Activated T-helper 2 cell treated with anti-CD3 and anti-CD28 coated beads, Interferon-gamma antibody, Interleukin-2, Interleukin-4, amounts not matched to agents 10 μg/mL and 5 μg/mL and 100 μg/mL, durations not matched to agents 14 hours and 24 hours and 36 hours (primary cell): ENCODE measurements around the gene RFX7. TPM values are rescaled to one million over a fixed set of nuclear protein-coding genes. Genes with fewer than 3 reads are reported as not detected.
A peak's percentile ranks its signal among the peaks of the same experiment; 100 is the strongest.
"Not testable (repeated sequence)": the region's sequence is repeated elsewhere in the genome, so short reads cannot be mapped to it uniquely, and the experiment has no call there.

Experiments used
- DNase-seq: peaks from one replicate; pipeline ENCODE4 v3.0.0; 2021; ENCODE audit warnings: low spot score
- H3K27ac Mint-ChIP-seq: one replicate; pipeline ENCODE4 v1.8.0; 2021; ENCODE audit warnings: mixed read lengths
- H3K27me3 Mint-ChIP-seq: one replicate; pipeline ENCODE4 v1.8.0; 2021; ENCODE audit warnings: low read depth, mixed read lengths
- H3K36me3 Mint-ChIP-seq: one replicate; pipeline ENCODE4 v1.8.0; 2021; ENCODE audit warnings: low read depth, mixed read lengths
- H3K4me1 Mint-ChIP-seq: one replicate; pipeline ENCODE4 v1.8.0; 2021; ENCODE audit warnings: low read depth, mixed read lengths
- H3K4me3 Mint-ChIP-seq: one replicate; pipeline ENCODE4 v1.8.0; 2021; ENCODE audit warnings: low read depth, mild to moderate bottlenecking, moderate library complexity, mixed read lengths
- H3K9me3 Mint-ChIP-seq: one replicate; pipeline ENCODE4 v1.8.0; 2021; ENCODE audit warnings: mixed read lengths
- intact Hi-C: fragments of 100-400 bp; cut with micrococcal nuclease; formaldehyde crosslinking; loops from one replicate; pipeline ENCODE4 v1.15.1; 2023
- total RNA-seq: library from RNA; stranded (reverse); gene quantifications from 2 replicates; pipeline ENCODE4 v1.2.3, GENCODE V29; 2022

The RFX7 gene
- total RNA-seq, 1 donor from 2014 or later: 36.6 TPM

DNA sequence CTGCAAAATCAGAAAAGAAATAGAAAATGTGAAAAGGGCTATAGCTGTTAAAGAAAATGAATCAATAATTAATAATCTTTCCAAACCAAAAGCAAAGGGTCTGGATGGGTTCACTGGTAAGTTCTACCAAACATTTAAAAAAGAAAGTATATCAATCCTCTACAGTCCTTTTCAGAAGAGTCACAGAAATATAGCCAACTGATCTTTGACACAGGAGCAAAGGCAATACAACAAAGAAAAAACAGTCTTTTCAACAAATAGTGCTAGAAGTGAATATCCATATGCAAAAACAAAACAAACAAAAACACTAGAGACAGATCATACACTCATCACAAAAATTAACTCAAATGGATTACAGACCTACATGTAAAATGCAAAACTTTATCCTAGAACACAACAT lies 32.6 kb downstream of the RFX7 start:
- no peak overlapping the region for H3K27ac Mint-ChIP-seq
- no peak for DNase-seq
- H3K27me3 Mint-ChIP-seq: no peaks in the 10 kb centered on the region
- peaks cover 46% of the 10 kb centered on the region for H3K4me1 Mint-ChIP-seq
- peaks cover 60% of the 10 kb centered on the region for H3K36me3 Mint-ChIP-seq
- intact Hi-C loops: no loop called here
- peaks cover 49% of the 10 kb centered on the region for H3K9me3 Mint-ChIP-seq
- no peak overlapping the region for H3K4me3 Mint-ChIP-seq

DNA sequence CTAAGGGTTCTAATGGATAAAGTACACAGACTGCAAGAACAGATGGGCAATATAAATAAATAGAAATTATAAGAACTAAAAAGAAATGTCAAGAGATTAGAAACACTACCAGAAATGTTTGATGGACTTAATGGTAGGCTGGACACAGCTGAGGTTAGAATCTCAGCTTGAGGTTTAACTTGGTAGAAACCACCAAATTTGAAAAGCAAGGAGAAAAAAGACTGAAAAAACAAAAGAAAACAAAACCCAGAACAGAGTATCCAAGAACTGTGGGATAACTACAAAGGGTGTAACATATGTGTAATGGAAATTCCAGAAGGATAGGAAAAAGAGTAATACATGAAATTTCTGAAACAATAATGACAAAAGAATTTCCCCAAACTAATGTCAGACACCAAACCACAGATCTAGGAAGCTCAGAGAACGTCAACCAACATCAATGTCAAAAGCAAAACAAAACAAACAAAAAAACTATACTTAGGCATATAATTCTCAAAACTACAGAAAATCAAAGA lies 35.0 kb downstream of the RFX7 start:
- H3K4me1 Mint-ChIP-seq: peaks cover 66% of the 10 kb centered on the region
- no peak for DNase-seq
- peak overlapping the region; percentile 25 for H3K27ac Mint-ChIP-seq
- H3K9me3 Mint-ChIP-seq: peaks cover 47% of the 10 kb centered on the region
- intact Hi-C loops: no loop called here
- H3K27me3 Mint-ChIP-seq: no peaks in the 10 kb centered on the region
- H3K36me3 Mint-ChIP-seq: peaks cover 57% of the 10 kb centered on the region
- H3K4me3 Mint-ChIP-seq: peak overlapping the region; percentile 40

DNA sequence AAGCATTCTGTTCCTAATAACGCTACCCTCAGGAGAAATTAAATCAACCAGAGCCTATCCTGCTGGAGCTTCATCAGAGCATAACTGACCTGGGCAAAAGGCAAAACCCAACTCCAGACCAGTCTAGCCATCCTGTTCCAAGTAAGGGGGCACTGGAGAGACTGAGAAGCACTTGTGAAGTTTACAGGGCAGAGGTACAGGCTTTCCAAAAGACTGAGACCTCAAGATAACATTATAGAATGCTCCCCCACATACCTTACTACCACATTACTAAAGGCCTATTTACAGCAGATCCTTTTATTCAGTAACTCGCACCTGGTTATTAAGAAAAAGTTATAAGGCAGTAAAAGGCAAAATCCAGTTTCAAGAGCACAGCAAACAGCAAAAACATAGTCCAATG lies 35.5 kb downstream of the RFX7 start:
- intact Hi-C loops: no loop called here
- no peak for DNase-seq
- Mint-ChIP-seq H3K27ac (peak overlapping the region; percentile 61), H3K4me3 (no peak overlapping the region), H3K27me3 (no peaks in the 10 kb centered on the region), H3K36me3 (peaks cover 53% of the 10 kb centered on the region), H3K9me3 (peaks cover 42% of the 10 kb centered on the region), H3K4me1 (peaks cover 70% of the 10 kb centered on the region)

DNA sequence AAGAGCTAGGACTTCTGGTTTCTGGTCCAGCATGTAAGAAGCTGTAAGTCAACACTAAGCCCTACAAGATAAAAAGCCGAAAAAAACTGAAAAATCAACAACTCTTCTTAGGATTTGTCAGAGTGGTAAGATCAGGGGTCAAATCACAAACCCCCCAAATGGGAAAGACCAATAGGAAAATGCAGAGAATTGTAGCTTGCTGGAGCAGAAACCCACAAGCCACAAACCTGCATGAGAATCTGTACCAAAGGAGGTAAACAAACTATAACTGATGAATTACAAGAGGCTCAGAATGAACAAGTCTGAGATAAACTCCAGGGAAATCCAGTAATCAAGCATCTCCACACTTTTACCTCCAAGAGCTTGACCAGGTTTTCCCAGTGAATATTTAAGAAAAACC lies 36.0 kb downstream of the RFX7 start:
- peaks cover 53% of the 10 kb centered on the region for H3K36me3 Mint-ChIP-seq
- peaks cover 74% of the 10 kb centered on the region for H3K4me1 Mint-ChIP-seq
- H3K9me3 Mint-ChIP-seq: peaks cover 40% of the 10 kb centered on the region
- peak overlapping the region; percentile 49 for H3K4me3 Mint-ChIP-seq
- intact Hi-C loops: loop anchor here (2.0 kb wide), 1 partner anchor 33 kb away; no protein-coding TSS in a partner anchor
- no peaks in the 10 kb centered on the region for H3K27me3 Mint-ChIP-seq
- DNase-seq: no peak
- H3K27ac Mint-ChIP-seq: peak overlapping the region; percentile 61

DNA sequence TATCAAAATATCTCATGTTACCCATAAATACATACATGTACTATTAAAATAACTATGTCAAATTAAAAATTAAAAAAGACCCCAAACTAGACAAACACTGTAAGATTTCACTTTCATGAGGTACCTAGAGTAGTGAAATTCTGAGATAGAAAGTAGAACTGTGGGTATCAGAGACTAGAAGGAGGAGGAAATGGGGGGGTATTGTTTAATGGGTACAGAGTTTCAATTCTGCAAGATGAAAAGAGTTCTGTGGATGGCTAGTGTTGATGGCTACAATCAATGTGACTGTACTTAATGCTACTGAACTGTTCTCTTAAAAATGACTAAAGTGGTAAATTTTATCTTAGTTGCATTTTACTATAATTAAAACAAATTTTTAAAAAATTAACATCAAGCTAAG lies 36.6 kb downstream of the RFX7 start:
- H3K27ac Mint-ChIP-seq: no peak overlapping the region
- H3K9me3 Mint-ChIP-seq: peaks cover 36% of the 10 kb centered on the region
- H3K36me3 Mint-ChIP-seq: peaks cover 49% of the 10 kb centered on the region
- H3K4me1 Mint-ChIP-seq: peaks cover 74% of the 10 kb centered on the region
- intact Hi-C loops: loop anchor here (2.0 kb wide), 1 partner anchor 34 kb away; no protein-coding TSS in a partner anchor
- H3K27me3 Mint-ChIP-seq: no peaks in the 10 kb centered on the region
- no peak for DNase-seq
- H3K4me3 Mint-ChIP-seq: no peak overlapping the region

DNA sequence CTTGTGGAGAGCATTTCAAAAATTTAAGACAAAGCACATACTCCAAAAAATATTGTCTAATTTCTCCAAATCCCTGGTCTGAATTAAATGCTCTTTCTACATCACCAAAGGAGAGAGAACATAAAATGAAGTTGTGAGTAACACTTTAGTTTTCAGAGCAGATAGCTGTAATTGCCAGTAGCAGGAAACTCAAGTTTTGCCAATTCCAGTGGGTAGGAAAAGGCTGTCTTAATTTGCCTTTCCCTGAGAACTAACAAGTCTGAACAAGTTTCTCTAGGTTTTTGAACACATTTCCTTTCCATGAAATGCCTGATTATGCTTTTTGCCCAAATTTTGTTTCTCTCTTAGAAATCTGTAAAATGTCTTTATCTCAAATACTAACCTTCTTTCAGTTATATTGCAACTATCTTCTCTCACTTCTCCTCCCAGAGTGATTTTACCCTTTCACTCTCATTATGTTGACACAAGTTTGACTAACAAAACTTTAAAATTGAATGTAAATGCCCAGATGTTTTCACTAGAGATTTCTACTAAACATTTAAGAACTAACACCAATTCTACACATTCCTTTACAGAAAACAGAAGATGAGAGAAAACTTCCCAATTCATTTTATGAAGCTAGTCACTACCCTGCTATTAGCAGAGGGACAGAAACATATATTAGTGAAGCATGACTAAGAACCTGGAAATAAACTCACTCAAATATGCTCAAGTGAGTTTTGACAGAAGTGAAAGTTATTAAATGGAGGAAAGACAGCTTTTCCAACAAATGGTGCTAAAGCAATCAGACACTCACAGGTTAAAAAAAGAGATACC lies 38.4 kb downstream of the RFX7 start:
- H3K9me3 Mint-ChIP-seq: peaks cover 18% of the 10 kb centered on the region
- H3K4me1 Mint-ChIP-seq: peaks cover 77% of the 10 kb centered on the region
- intact Hi-C loops: no loop called here
- H3K36me3 Mint-ChIP-seq: peaks cover 34% of the 10 kb centered on the region
- no peak overlapping the region for H3K4me3 Mint-ChIP-seq
- peak overlapping the region; percentile 8 for H3K27ac Mint-ChIP-seq
- no peaks in the 10 kb centered on the region for H3K27me3 Mint-ChIP-seq
- no peak for DNase-seq

DNA sequence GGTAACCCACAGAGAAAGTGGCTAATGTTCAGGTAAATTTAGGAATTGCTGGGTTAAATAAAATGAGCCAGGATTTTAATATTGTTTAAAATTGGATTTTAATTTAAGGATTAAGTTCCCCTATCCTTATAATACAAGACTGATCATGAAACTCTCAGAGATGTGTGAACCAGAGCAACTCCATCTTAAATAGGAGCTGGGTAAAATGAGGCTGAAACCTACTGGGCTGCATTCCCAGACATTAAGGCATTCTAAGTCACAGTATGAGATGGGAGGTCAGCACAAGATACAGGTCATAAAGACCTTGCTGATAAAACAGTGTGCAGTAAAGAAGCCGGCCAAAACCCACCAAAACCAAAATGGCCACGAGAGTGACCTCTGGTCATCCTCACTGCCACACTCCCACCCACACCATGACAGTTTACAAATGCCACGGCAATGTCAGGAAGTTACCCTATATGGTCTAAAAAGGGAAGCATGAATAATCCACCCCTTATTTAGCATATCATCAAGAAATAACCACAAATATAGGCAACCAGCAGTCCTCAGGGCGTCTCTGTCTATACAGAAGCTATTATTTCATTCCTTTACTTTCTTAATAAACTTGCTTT lies 40.3 kb downstream of the RFX7 start:
- DNase-seq, H3K27ac Mint-ChIP-seq, H3K9me3 Mint-ChIP-seq, intact Hi-C loops, H3K4me3 Mint-ChIP-seq, H3K27me3 Mint-ChIP-seq: not testable (repeated sequence)
- Mint-ChIP-seq H3K36me3 (peaks cover 22% of the 10 kb centered on the region), H3K4me1 (peaks cover 74% of the 10 kb centered on the region)

DNA sequence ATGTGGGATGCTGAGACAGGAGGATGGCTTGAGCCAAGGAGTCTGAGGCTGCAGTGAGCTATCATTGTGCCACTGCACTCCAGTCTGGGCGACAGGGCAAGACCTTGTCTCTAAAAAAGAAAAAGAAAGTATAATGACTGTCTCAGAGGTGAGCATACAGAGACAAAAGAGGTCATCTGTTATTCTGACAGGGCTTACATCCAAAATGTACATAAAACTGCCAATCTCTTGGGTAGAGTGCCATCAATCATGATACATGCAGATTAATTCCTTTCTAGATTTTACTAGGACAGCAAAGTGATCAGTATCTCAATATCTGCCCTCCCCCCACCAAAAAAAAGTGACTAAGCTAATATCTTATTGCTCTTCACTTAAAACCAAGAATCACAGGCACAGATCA lies 41.0 kb downstream of the RFX7 start:
- Mint-ChIP-seq H3K27me3 (no peaks in the 10 kb centered on the region), H3K27ac (no peak overlapping the region), H3K36me3 (peaks cover 24% of the 10 kb centered on the region), H3K9me3 (peaks cover 9% of the 10 kb centered on the region), H3K4me1 (peaks cover 69% of the 10 kb centered on the region), H3K4me3 (no peak overlapping the region)
- DNase-seq: no peak
- intact Hi-C loops: no loop called here

DNA sequence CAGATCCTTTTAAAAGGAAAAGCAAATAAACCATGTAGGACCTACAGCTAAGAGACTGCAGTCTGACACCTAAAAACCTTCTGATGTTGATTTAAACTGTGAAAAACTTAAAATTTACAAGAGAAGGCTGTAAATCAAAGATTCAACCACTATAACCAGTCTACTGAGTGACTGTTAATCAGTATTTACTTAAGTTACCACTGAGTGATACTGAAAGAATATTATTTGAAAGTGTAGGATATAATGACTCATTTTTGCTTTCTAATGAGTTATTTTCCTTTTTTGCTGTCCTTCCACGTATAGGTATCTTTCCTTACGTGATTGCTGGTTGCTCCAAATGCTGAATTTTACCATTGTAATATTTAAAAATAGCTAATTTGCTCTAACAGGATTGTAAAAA lies 44.6 kb downstream of the RFX7 start:
- Mint-ChIP-seq H3K27me3 (no peaks in the 10 kb centered on the region), H3K27ac (no peak overlapping the region), H3K36me3 (peaks cover 26% of the 10 kb centered on the region), H3K4me3 (no peak overlapping the region), H3K4me1 (peaks cover 38% of the 10 kb centered on the region), H3K9me3 (no peaks in the 10 kb centered on the region)
- intact Hi-C loops: no loop called here
- no peak for DNase-seq

DNA sequence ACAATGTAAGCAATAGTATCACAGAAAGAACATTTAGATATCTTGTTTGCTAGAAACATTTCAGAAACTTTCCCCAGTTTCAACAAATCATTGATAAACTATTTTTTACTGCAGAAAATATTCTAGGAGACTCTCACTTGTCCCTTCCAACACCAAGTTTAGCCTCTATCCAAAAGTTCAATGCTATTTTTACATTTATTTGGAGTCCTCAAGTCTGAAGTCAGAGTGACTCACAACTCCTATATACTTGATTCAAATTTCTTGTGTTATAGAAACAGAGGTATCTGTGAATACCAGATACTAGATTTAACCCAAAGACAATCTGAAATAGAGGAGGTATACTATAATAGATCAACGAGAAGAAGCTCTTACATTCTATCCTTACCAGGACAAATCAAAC lies 49.6 kb downstream of the RFX7 start:
- peaks cover 16% of the 10 kb centered on the region for H3K4me1 Mint-ChIP-seq
- no peaks in the 10 kb centered on the region for H3K9me3 Mint-ChIP-seq
- intact Hi-C loops: no loop called here
- no peak overlapping the region for H3K27ac Mint-ChIP-seq
- peaks cover 23% of the 10 kb centered on the region for H3K36me3 Mint-ChIP-seq
- H3K27me3 Mint-ChIP-seq: no peaks in the 10 kb centered on the region
- no peak for DNase-seq
- no peak overlapping the region for H3K4me3 Mint-ChIP-seq

DNA sequence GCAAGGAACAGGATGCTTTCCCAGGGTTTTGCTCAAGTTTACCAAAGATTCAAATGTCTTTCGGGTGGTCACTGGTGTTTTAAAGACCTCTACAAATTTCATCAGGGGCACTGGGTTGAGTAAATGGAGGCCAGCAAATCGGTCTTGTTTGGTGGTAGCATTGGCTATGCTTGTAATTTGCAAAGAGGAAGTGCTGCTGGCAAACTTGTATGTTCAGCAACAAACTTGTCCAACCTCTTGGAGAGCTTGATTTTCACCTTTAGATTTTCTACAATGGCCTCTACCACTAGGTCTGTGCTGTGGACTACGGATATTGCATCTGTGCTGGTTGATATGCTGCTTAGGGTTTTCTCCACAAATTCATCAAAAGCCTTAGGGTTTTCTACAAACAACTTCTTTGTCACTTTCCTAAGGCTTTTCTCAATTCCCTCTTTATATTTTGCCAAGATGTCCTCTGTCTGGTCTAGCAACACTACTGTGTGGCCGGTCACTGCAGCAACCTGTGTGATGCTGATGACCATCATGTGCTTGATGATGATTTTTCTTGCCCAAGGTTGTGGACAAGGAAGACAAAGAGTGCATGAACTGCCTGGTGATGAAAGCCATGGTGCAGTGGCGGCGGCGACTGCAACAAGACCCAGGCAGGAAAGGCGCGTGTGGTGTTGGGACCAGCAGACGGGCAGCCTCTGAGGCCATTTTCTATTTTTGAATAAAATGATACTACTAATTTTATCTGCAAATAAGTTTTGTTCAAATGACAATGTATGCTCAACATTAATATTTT lies 50.8 kb downstream of the RFX7 start:
- Mint-ChIP-seq H3K27ac (no peak overlapping the region), H3K4me1 (peaks cover 19% of the 10 kb centered on the region), H3K27me3 (no peaks in the 10 kb centered on the region), H3K4me3 (no peak overlapping the region), H3K36me3 (peaks cover 23% of the 10 kb centered on the region), H3K9me3 (no peaks in the 10 kb centered on the region)
- intact Hi-C loops: no loop called here
- no peak for DNase-seq

DNA sequence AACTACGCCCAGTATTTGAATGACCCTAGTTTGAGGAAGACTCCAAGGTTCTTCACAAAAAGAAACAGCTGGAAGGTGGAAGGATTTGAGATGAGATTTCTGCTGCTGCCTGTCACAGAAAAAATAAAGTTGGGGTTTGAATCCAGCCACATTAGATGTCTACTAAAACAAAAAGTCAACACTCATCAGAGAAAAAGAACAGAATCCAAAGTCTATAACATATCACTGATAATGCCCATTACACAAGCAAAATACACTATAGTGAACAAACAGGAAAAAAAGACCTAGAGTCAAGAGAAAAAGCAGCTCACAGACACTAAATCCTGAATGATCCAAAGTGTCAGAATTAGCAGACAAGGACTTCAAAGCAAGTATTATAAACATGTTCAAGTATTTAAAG lies 56.0 kb downstream of the RFX7 start:
- H3K36me3 Mint-ChIP-seq: peaks cover 22% of the 10 kb centered on the region
- H3K4me3 Mint-ChIP-seq: no peak overlapping the region
- H3K27ac Mint-ChIP-seq: no peak overlapping the region
- peaks cover 6% of the 10 kb centered on the region for H3K9me3 Mint-ChIP-seq
- DNase-seq: no peak
- intact Hi-C loops: no loop called here
- H3K27me3 Mint-ChIP-seq: no peaks in the 10 kb centered on the region
- H3K4me1 Mint-ChIP-seq: peaks cover 38% of the 10 kb centered on the region
